ENCODE results near the gene KRT20.

GRCh38 chr17:40912486-40913210, 27.6 kb upstream of the KRT20 start:
- TF ChIP-seq EZH2phosphoT487 (IDR thresholded peaks at IDR 0.05; ENCODE audit: borderline replicate concordance) (no peak), SRF (IDR thresholded peaks at IDR 0.05; ENCODE audit: low read depth) (no peak), POLR2AphosphoS5 (IDR thresholded peaks at IDR 0.05; ENCODE audit: low read depth, low read length) (no peak), POLR2A (IDR thresholded peaks at IDR 0.05; ENCODE audit: borderline replicate concordance, extremely low read depth, insufficient read depth, insufficient read length) (no peak)
- TF ChIP-seq, protein P1, sequence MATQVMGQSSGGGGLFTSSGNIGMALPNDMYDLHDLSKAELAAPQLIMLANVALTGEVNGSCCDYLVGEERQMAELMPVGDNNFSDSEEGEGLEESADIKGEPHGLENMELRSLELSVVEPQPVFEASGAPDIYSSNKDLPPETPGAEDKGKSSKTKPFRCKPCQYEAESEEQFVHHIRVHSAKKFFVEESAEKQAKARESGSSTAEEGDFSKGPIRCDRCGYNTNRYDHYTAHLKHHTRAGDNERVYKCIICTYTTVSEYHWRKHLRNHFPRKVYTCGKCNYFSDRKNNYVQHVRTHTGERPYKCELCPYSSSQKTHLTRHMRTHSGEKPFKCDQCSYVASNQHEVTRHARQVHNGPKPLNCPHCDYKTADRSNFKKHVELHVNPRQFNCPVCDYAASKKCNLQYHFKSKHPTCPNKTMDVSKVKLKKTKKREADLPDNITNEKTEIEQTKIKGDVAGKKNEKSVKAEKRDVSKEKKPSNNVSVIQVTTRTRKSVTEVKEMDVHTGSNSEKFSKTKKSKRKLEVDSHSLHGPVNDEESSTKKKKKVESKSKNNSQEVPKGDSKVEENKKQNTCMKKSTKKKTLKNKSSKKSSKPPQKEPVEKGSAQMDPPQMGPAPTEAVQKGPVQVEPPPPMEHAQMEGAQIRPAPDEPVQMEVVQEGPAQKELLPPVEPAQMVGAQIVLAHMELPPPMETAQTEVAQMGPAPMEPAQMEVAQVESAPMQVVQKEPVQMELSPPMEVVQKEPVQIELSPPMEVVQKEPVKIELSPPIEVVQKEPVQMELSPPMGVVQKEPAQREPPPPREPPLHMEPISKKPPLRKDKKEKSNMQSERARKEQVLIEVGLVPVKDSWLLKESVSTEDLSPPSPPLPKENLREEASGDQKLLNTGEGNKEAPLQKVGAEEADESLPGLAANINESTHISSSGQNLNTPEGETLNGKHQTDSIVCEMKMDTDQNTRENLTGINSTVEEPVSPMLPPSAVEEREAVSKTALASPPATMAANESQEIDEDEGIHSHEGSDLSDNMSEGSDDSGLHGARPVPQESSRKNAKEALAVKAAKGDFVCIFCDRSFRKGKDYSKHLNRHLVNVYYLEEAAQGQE (IDR thresholded peaks at IDR 0.05; ENCODE audit: low read depth), result no peak
- TF ChIP-seq, protein P2, sequence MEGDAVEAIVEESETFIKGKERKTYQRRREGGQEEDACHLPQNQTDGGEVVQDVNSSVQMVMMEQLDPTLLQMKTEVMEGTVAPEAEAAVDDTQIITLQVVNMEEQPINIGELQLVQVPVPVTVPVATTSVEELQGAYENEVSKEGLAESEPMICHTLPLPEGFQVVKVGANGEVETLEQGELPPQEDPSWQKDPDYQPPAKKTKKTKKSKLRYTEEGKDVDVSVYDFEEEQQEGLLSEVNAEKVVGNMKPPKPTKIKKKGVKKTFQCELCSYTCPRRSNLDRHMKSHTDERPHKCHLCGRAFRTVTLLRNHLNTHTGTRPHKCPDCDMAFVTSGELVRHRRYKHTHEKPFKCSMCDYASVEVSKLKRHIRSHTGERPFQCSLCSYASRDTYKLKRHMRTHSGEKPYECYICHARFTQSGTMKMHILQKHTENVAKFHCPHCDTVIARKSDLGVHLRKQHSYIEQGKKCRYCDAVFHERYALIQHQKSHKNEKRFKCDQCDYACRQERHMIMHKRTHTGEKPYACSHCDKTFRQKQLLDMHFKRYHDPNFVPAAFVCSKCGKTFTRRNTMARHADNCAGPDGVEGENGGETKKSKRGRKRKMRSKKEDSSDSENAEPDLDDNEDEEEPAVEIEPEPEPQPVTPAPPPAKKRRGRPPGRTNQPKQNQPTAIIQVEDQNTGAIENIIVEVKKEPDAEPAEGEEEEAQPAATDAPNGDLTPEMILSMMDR (IDR thresholded peaks at IDR 0.05 in 2 of 3, conservative IDR thresholded peaks at IDR 0.05 in 1 of 3; ENCODE audit: borderline replicate concordance in 1 of 3, insufficient read depth in 1 of 3, low read depth in 2 of 3, low read length in 2 of 3), result no peak

All from HCT116 (cell line).